GM19193 (cell line): Measurements from ENCODE around the gene RINL.
A peak's percentile ranks its signal among the peaks of the same experiment; 100 is the strongest.

ENCODE experiments used
- POLR2A ChIP-seq: IDR thresholded peaks from 4 replicates; pipeline ENCODE4 v1.6.1; 2011; ENCODE audit not compliant: insufficient read depth, insufficient read length; ENCODE audit errors: extremely low read depth

The RINL gene

GRCh38 chr19:38846097-38846496, 32.0 kb downstream of the RINL start:
- TF ChIP-seq POLR2A, result no peak

- TF ChIP-seq POLR2A, result peak; percentile 25
Measured at GRCh38 chr19:38845374-38846024, 32.6 kb downstream of the RINL start.

GRCh38 chr19:38844093-38844686, 33.9 kb downstream of the RINL start:
- TF ChIP-seq POLR2A, result no peak

- no peak for TF ChIP-seq POLR2A
Measured at GRCh38 chr19:38843175-38843758, 34.8 kb downstream of the RINL start.

- no peak for TF ChIP-seq POLR2A
Measured at GRCh38 chr19:38842439-38843174, 35.5 kb downstream of the RINL start.

GRCh38 chr19:38841787-38842438, 36.2 kb downstream of the RINL start:
- TF ChIP-seq POLR2A, result peak; percentile 31

GRCh38 chr19:38841180-38841766, 36.8 kb downstream of the RINL start:
- no peak for TF ChIP-seq POLR2A

- no peak for TF ChIP-seq POLR2A
Measured at GRCh38 chr19:38840583-38840968, 37.5 kb downstream of the RINL start.

GRCh38 chr19:38839816-38840582, 38.1 kb downstream of the RINL start:
- peak; percentile 35 for TF ChIP-seq POLR2A

- TF ChIP-seq POLR2A, result peak; percentile 28
Measured at GRCh38 chr19:38838986-38839761, 38.9 kb downstream of the RINL start.

GRCh38 chr19:38838208-38838985, 39.7 kb downstream of the RINL start:
- TF ChIP-seq POLR2A, result no peak

- TF ChIP-seq POLR2A, result no peak
Measured at GRCh38 chr19:38837656-38838121, 40.4 kb downstream of the RINL start.

- TF ChIP-seq POLR2A, result no peak
Measured at GRCh38 chr19:38836983-38837626, 41.0 kb downstream of the RINL start.
